K562 (cell line): ENCODE results near the gene SMG1. TPM values are rescaled to one million over a fixed set of nuclear protein-coding genes. Genes with fewer than 3 reads are reported as not detected.

Source experiments
- ATAC-seq: fragments of 200-7000 bp; cut with Tn5 transposase; 3 replicates; pipeline ENCODE4 v1.9.1; 2020; ENCODE audit warnings: moderate library complexity
- BruUV-seq: library from RNA; stranded (reverse); fragments of 400-500 nt; replicated peaks from 2 replicates; lab custom pipeline; 2021; lab: Mats Ljungman, UMichigan
- CTCF ChIA-PET: fragments of 300-600 bp; formaldehyde crosslinking; extraction: SDS; loops from one replicate; lab custom pipeline; 2021; ENCODE audit warnings: low intra/inter-chr PET ratio; lab: Yijun Ruan, JAX
- POLR2A ChIA-PET: fragments of 300-600, 350-650 bp; sonication (Branson Sonifier 250); formaldehyde crosslinking; extraction: SDS; loops from one replicate; lab custom pipeline; 2021; ENCODE audit warnings: antibody characterized with exemption, inconsistent platforms; lab: Yijun Ruan, JAX
- DNase-seq, 4 experiments: peaks; one replicate each; pipeline versions ENCODE4 v3.0.0 to v3.0.0-alpha.2; 2011 to 2018; ENCODE audit warnings: low spot score in 3 of 4, mixed read lengths in 3 of 4; ENCODE audit errors: extremely low read depth in 1 of 4
- FAIRE-seq: peaks from 2 replicates; lab custom pipeline; 2011; peaks lifted over from hg19 to GRCh38; lab: Jason Lieb, UNC
- H2AFZ ChIP-seq: 2 replicates; pipeline ENCODE4 v1.6.0; 2011; ENCODE audit warnings: low read depth, low read length, control low read depth, inconsistent platforms
- H3K27ac ChIP-seq: fragments of 200-600 bp; 3 replicates; pipeline ENCODE4 v1.8.0; 2011; ENCODE audit warnings: low read depth, mild to moderate bottlenecking, control low read depth, inconsistent platforms, low read length, moderate library complexity, mixed read lengths; ENCODE audit errors: extremely low read depth
- H3K27me3 ChIP-seq, 2 experiments: fragments of 300-600 bp in 1 of 2; 2 replicates in 1 of 2; 3 replicates in 1 of 2; pipeline versions ENCODE4 v1.6.0 to v1.8.0; 2011; ENCODE audit warnings: inconsistent platforms in 2 of 2, low read length in 2 of 2, mild to moderate bottlenecking in 1 of 2, mixed read lengths in 1 of 2, moderate library complexity in 1 of 2; ENCODE audit not compliant: control insufficient read depth in 2 of 2, insufficient read depth in 2 of 2
- H3K36me3 ChIP-seq: fragments of 300-600 bp; 3 replicates; pipeline ENCODE4 v1.8.0; 2011; ENCODE audit warnings: mild to moderate bottlenecking, low read length, inconsistent platforms; ENCODE audit not compliant: control insufficient read depth, insufficient read depth
- H3K4me1 ChIP-seq, 2 experiments: fragments of 200-600 bp in 1 of 2; replicated peaks in 1 of 2; 2 replicates in 1 of 2; 3 replicates in 1 of 2; pipeline versions ENCODE4 v1.5.1 to v1.8.0; 2011; ENCODE audit warnings: inconsistent platforms in 2 of 2, low read length in 2 of 2, mild to moderate bottlenecking in 1 of 2, mixed read lengths in 1 of 2, moderate library complexity in 1 of 2; ENCODE audit not compliant: control insufficient read depth in 2 of 2, insufficient read depth in 2 of 2
- H3K4me2 ChIP-seq: 2 replicates; pipeline ENCODE4 v1.6.1; 2011; ENCODE audit warnings: low read length, control low read depth, inconsistent platforms, mixed read lengths; ENCODE audit not compliant: insufficient read depth
- H3K4me3 ChIP-seq: fragments of 200-600 bp; sonication (generic), shearing (Covaris generic); 2 replicates; pipeline ENCODE4 v1.5.1; 2016; ENCODE audit warnings: control low read depth, inconsistent platforms
- H3K79me2 ChIP-seq: fragments of 200-600 bp; 3 replicates; pipeline ENCODE4 v1.8.0; 2011; ENCODE audit warnings: low read length, inconsistent platforms; ENCODE audit not compliant: control insufficient read depth, insufficient read depth
- H3K9ac ChIP-seq, 2 experiments: 2 replicates each; pipeline versions ENCODE4 v1.6.0 to v1.6.1; 2011; ENCODE audit warnings: low read depth in 2 of 2, low read length in 2 of 2, control low read depth in 1 of 2, inconsistent platforms in 1 of 2, mild to moderate bottlenecking in 1 of 2, mixed read lengths in 1 of 2; ENCODE audit not compliant: insufficient read depth in 1 of 2
- H3K9me1 ChIP-seq: one replicate; pipeline ENCODE4 v1.6.0; 2011; ENCODE audit warnings: inconsistent platforms, mild to moderate bottlenecking, low read length, moderate library complexity; ENCODE audit not compliant: control insufficient read depth, insufficient read depth
- H3K9me3 ChIP-seq: replicated peaks from 2 replicates; pipeline ENCODE4 v1.5.1; 2011; ENCODE audit warnings: low read depth, low read length, inconsistent platforms; ENCODE audit not compliant: control insufficient read depth, insufficient read depth
- H4K20me1 ChIP-seq: replicated peaks from 2 replicates; pipeline ENCODE4 v1.6.1; 2011; ENCODE audit warnings: low read length, inconsistent platforms, mixed read lengths; ENCODE audit not compliant: control insufficient read depth, insufficient read depth
- BRCA1 ChIP-seq, 2 experiments: fragments of 450-650 bp in 1 of 2; sonication (generic) in 1 of 2; formaldehyde crosslinking in 1 of 2; IDR thresholded peaks; 2 replicates each; pipeline versions ENCODE4 v1.5.0 to v1.6.1; 2017 to 2020; ENCODE audit warnings: mild to moderate bottlenecking in 1 of 2, missing genetic modification reagents in 1 of 2
- GATAD2A ChIP-seq: fragments of 450-650 bp; IDR thresholded peaks from 2 replicates; pipeline ENCODE4 v1.6.1; 2017
- HDAC6 ChIP-seq: IDR thresholded peaks from 2 replicates; pipeline ENCODE4 v1.6.1; 2012; ENCODE audit warnings: low read depth, mild to moderate bottlenecking, control low read depth, inconsistent platforms, low read length, moderate library complexity
- HMBOX1 ChIP-seq: sonication (generic); IDR thresholded peaks from 2 replicates; pipeline ENCODE4 v1.6.1; 2016
- SMARCA4 ChIP-seq: fragments of 450-650 bp; IDR thresholded peaks from 2 replicates; pipeline ENCODE4 v1.6.1; 2016
- WGBS: fragments of 100-300 bp; shearing (Covaris generic); methylation state at CpG from one replicate; pipeline ENCODE4 v1.1.6; 2016; ENCODE audit warnings: low coverage, mixed read lengths; ENCODE audit not compliant: insufficient coverage; ENCODE audit errors: missing lambda C conversion rate; 5-methylcytosine and 5-hydroxymethylcytosine counted together
- in situ Hi-C: fragments of 300-500 bp; cut with MboI; formaldehyde crosslinking; loops from 4 replicates; pipeline ENCODE4 v1.15.0; 2018; ENCODE audit warnings: inconsistent platforms, mixed read lengths
- intact Hi-C: fragments of 100-400 bp; cut with micrococcal nuclease; formaldehyde crosslinking; loops from 2 replicates; pipeline ENCODE4 v1.14.2; 2022
- polyA plus RNA-seq, 8 experiments: library from polyadenylated mRNA; depleted of rRNA in 4 of 8; stranded (reverse) in 5 of 8; unstranded in 3 of 8; fragments of >200 nt; fragmentation: Nextera tagmentation in 2 of 8; fragmentation: Illumina TruSeq in 1 of 8; extraction: Ambion mirVana in 2 of 8; extraction: Trizol in 1 of 8; gene quantifications; 2 replicates each; pipeline versions ENCODE4 v1.2.1 to v1.2.3, GENCODE V29; 2011 to 2014; ENCODE audit warnings: inconsistent platforms in 1 of 8, missing spikeins in 1 of 8
- total RNA-seq, 7 experiments: library from RNA; depleted of rRNA in 6 of 7; stranded (reverse); fragments of >200 nt in 6 of 7; fragmentation: Illumina TruSeq in 2 of 7; extraction: Trizol in 2 of 7; gene quantifications; 2 replicates each; pipeline versions ENCODE4 v1.2.1 to v1.2.3, GENCODE V29; 2011 to 2021; ENCODE audit warnings: low replicate concordance in 1 of 7
- TF ChIP-seq, protein P1 (sequence below): conservative IDR thresholded peaks from 2 replicates; pipeline ENCODE4 v1.6.1; 2011; ENCODE audit warnings: low read depth, mild to moderate bottlenecking, low read length; ENCODE audit not compliant: control insufficient read depth
- TF ChIP-seq, protein P2 (sequence below): fragments of 250-450 bp; sonication (Bioruptor Pico); IDR thresholded peaks from 2 replicates; pipeline ENCODE4 v1.5.0; 2020; ENCODE audit warnings: mild to moderate bottlenecking

Gene SMG1
- total and polyA plus RNA-seq, 9 of the 15 experiments (the other 6 are each of a cell fraction or from before 2014, with no cell fraction given): 3.4 to 54.8 (median 32.0) TPM

DNA sequence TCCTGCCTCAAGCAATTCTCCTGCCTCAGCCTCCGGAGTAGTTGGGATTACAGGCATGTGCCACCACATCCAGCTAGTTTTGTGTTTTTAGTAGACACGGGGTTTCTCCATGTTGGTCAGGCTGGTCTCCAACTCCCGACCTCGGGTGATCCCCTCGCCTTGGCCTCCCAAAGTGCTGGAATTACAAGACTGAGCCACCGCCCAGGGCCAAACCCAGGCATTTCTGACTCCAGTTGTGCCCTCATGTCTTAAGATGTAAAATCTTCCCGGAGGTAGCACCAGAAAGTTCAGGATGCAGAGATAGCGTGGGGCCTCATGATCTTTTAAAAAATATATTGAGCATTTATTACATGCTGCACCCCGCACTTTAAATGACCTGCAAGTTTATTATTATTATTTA lies 12.8 kb upstream of the SMG1 start:
- intact Hi-C loops: no loop called here
- Histone ChIP-seq H3K9me3 (no peaks in the 10 kb centered on the region), H3K36me3 (no peaks in the 10 kb centered on the region), H3K9me1 (no peaks in the 10 kb centered on the region), H4K20me1 (no peaks in the 10 kb centered on the region), H2AFZ (no peak overlapping the region), H3K27ac (no peak overlapping the region)
- CTCF ChIA-PET: no interaction called here
- ATAC-seq (no peak), FAIRE-seq (no peak)
- POLR2A ChIA-PET: interaction anchor here (0.7 kb wide), 1 partner anchor 231 kb away, joined by 3 read pairs; no protein-coding TSS in a partner anchor
- TF ChIP-seq HDAC6 (no peak), SMARCA4 (no peak), GATAD2A (no peak), BRCA1 (IDR thresholded peaks at IDR 0.05) (no peak), BRCA1 (CRISPR knock-in tag; IDR thresholded peaks at IDR 0.05) (no peak), HMBOX1 (no peak)
- TF ChIP-seq, protein P1, sequence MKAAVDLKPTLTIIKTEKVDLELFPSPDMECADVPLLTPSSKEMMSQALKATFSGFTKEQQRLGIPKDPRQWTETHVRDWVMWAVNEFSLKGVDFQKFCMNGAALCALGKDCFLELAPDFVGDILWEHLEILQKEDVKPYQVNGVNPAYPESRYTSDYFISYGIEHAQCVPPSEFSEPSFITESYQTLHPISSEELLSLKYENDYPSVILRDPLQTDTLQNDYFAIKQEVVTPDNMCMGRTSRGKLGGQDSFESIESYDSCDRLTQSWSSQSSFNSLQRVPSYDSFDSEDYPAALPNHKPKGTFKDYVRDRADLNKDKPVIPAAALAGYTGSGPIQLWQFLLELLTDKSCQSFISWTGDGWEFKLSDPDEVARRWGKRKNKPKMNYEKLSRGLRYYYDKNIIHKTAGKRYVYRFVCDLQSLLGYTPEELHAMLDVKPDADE: no peak
- TF ChIP-seq, protein P2, sequence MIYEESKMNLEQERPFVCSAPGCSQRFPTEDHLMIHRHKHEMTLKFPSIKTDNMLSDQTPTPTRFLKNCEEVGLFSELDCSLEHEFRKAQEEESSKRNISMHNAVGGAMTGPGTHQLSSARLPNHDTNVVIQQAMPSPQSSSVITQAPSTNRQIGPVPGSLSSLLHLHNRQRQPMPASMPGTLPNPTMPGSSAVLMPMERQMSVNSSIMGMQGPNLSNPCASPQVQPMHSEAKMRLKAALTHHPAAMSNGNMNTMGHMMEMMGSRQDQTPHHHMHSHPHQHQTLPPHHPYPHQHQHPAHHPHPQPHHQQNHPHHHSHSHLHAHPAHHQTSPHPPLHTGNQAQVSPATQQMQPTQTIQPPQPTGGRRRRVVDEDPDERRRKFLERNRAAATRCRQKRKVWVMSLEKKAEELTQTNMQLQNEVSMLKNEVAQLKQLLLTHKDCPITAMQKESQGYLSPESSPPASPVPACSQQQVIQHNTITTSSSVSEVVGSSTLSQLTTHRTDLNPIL (CRISPR knock-in tag): no peak
- TF ChIP-seq, all 486 proteins: peak for 0
- H3K4me2 ChIP-seq: no peak overlapping the region
- H3K79me2 ChIP-seq: no peaks in the 10 kb centered on the region
- no peak overlapping the region for H3K4me3 ChIP-seq
- in situ Hi-C loops: no loop called here
- no peak overlapping the region for H3K9ac ChIP-seq
- 42% methylated on average over 9 of the region's 9 CpGs for WGBS
- BruUV-seq: no TSS peak
- H3K27me3 ChIP-seq: peaks cover 0 to 10% of the 10 kb centered on the region in 2 experiments; a peak in 2 of 5 replicates
- H3K4me1 ChIP-seq: no peaks in the 10 kb centered on the region; a peak in 2 of 5 replicates
- no peak for DNase-seq
